ENCODE results near the gene STIM1.
A peak's percentile ranks its signal among the peaks of the same experiment; 100 is the strongest.

DNA sequence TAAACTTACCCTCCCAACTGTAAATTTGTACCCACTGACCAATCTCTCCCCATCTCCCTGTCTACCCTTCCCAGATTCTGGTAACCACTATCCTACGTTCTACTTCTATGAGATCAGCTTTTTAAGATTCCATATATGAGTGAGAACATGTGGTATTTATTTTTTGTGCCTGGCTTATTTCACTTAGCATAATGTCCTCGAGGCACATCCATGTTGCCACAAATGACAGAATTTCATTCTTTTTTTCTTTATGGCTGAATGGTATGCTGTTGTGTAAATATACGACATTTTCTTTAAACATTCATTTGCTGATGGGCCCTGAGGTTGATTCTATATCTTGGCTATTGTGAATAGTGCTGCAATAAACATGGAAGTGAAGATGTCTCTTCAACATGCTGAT is 164.4 kb downstream of the STIM1 start:
- TF ChIP-seq GATA3 (IDR thresholded peaks at IDR 0.05; ENCODE audit: low read depth, low read length): no peak
- peak; percentile 21; the same call in 1 of the 2 replicates for TF ChIP-seq GATA2 (IDR thresholded peaks at IDR 0.05; ENCODE audit: low read depth, low read length)
